ENCODE measurements around the gene LTBR. TPM values are rescaled to one million over a fixed set of nuclear protein-coding genes. Genes with fewer than 3 reads are reported as not detected.

Gene LTBR
- total and polyA plus RNA-seq, 4 donors, result 15.8 to 138 (median 89.0) TPM

- Histone ChIP-seq H3K27ac (ENCODE audit: low read depth in 1 of 2, low read length in 2 of 2) (peak overlapping the region; percentile 98 to 99), H3K9ac (ENCODE audit: low read depth in 1 of 2, low read length in 2 of 2) (peak overlapping the region; percentile 98 to 99), H3K9me3 (ENCODE audit: control insufficient read depth in 4 of 4, low read length in 3 of 4) (no peaks in the 10 kb centered on the region), H3K4me3 (ENCODE audit: low read depth in 1 of 3, low read length in 3 of 3) (peak overlapping the region; percentile 57 to 99 (median 95)), H3K36me3 (ENCODE audit: control insufficient read depth in 4 of 4, insufficient read depth in 3 of 4, low read depth in 1 of 4, low read length in 3 of 4) (no peaks in the 10 kb centered on the region), H3K27me3 (ENCODE audit: control insufficient read depth in 4 of 4, insufficient read depth in 4 of 4, low read length in 3 of 4) (no peaks in the 10 kb centered on the region), H3K4me1 (ENCODE audit: control insufficient read depth in 4 of 4, insufficient read depth in 4 of 4, low read length in 3 of 4) (peaks cover 5 to 50% (median 34%) of the 10 kb centered on the region in 4 donors)
- WGBS, result under 1% methylated on average over 15 of the region's 15 CpGs
- no peak for DNase-seq (ENCODE audit: low spot score)
- no peak for TF ChIP-seq HNF4G (IDR thresholded peaks at IDR 0.05)
- TF ChIP-seq JUND (IDR thresholded peaks at IDR 0.05), result no peak
- TF ChIP-seq GABPA (IDR thresholded peaks at IDR 0.05 in 1 of 2, conservative IDR thresholded peaks at IDR 0.05 in 1 of 2), result no peak
- TF ChIP-seq NR2F2 (IDR thresholded peaks at IDR 0.05), result no peak
- no peak for TF ChIP-seq REST (IDR thresholded peaks at IDR 0.05)
- no peak for TF ChIP-seq FOXA1 (IDR thresholded peaks at IDR 0.05)
- no peak for TF ChIP-seq RAD21 (IDR thresholded peaks at IDR 0.05)
- TF ChIP-seq EGR1 (IDR thresholded peaks at IDR 0.05; ENCODE audit: low read depth in 2 of 2), result no peak
- no peak for TF ChIP-seq CTCF (IDR thresholded peaks at IDR 0.05; ENCODE audit: low read depth, low read length, missing input control)
- no peak for TF ChIP-seq TAF1 (conservative IDR thresholded peaks at IDR 0.05)
- TF ChIP-seq SP1 (IDR thresholded peaks at IDR 0.05), result no peak
- no peak for TF ChIP-seq MAX (IDR thresholded peaks at IDR 0.05)
- no peak for TF ChIP-seq ATF3 (IDR thresholded peaks at IDR 0.05)
- TF ChIP-seq ZBTB33 (IDR thresholded peaks at IDR 0.05), result no peak
These were observed 43.1 kb upstream of the LTBR start for GRCh38 chr12:6340745-6341416.
